Measurements from ENCODE around the gene C16orf86. TPM values are rescaled to one million over a fixed set of nuclear protein-coding genes. Genes with fewer than 3 reads are reported as not detected.

Gene C16orf86
- total RNA-seq, 1 experiment from 2014 or later: 4.9 TPM

- ChIA-PET CTCF (interaction anchor here (1.2 kb wide), 1 partner anchor 154 kb away, joined by 3 read pairs; no protein-coding TSS in a partner anchor), POLR2A (no interaction called here)
- Mint-ChIP-seq H3K27me3 (ENCODE audit: low read depth) (no peaks in the 10 kb centered on the region), H3K4me1 (no peaks in the 10 kb centered on the region; the same call in 1 of the 2 replicates), H3K4me3 (no peak overlapping the region), H3K27ac (peak overlapping the region; percentile 56), H3K9me3 (no peaks in the 10 kb centered on the region), H3K36me3 (no peaks in the 10 kb centered on the region)
- ATAC-seq (no peak), DNase-seq (ENCODE audit: low spot score) (no peak)
- TF ChIP-seq ARID4B (CRISPR knock-in tag; IDR thresholded peaks at IDR 0.05; ENCODE audit: borderline replicate concordance) (no peak), MXD4 (CRISPR knock-in tag; IDR thresholded peaks at IDR 0.05; ENCODE audit: borderline replicate concordance) (no peak)
These were observed 8.4 kb downstream of the C16orf86 start for GRCh38 chr16:67674851-67675578.

- ChIA-PET POLR2A (no interaction called here), CTCF (interaction anchor here (1.2 to 1.6 kb wide), 2 partner anchors 12 to 154 kb away, joined by 3 to 5 read pairs; no protein-coding TSS in a partner anchor)
- ATAC-seq (no peak), DNase-seq (ENCODE audit: low spot score) (no peak)
- Mint-ChIP-seq H3K27me3 (ENCODE audit: low read depth) (no peaks in the 10 kb centered on the region), H3K9me3 (no peaks in the 10 kb centered on the region), H3K27ac (no peak overlapping the region), H3K4me3 (no peak overlapping the region), H3K4me1 (no peaks in the 10 kb centered on the region; the same call in 1 of the 2 replicates), H3K36me3 (no peaks in the 10 kb centered on the region)
- TF ChIP-seq FOXJ3 (CRISPR knock-in tag; IDR thresholded peaks at IDR 0.05; ENCODE audit: borderline replicate concordance): no peak
- TF ChIP-seq GRHL2 (CRISPR knock-in tag; IDR thresholded peaks at IDR 0.05; ENCODE audit: insufficient replicate concordance, severe bottlenecking): no peak
- TF ChIP-seq TCF7 (CRISPR knock-in tag; IDR thresholded peaks at IDR 0.05; ENCODE audit: low read depth): no peak
- no peak for TF ChIP-seq AR (CRISPR knock-in tag; IDR thresholded peaks at IDR 0.05)
- TF ChIP-seq RELA (CRISPR knock-in tag; IDR thresholded peaks at IDR 0.05; ENCODE audit: borderline replicate concordance): no peak
- TF ChIP-seq ZBTB21 (CRISPR knock-in tag; IDR thresholded peaks at IDR 0.05; ENCODE audit: borderline replicate concordance): no peak
- no peak for TF ChIP-seq MXD4 (CRISPR knock-in tag; IDR thresholded peaks at IDR 0.05; ENCODE audit: borderline replicate concordance)
- no peak for TF ChIP-seq STAT6 (CRISPR knock-in tag; conservative IDR thresholded peaks at IDR 0.05; ENCODE audit: low read depth)
- no peak for TF ChIP-seq ZNF263 (CRISPR knock-in tag; IDR thresholded peaks at IDR 0.05; ENCODE audit: low read depth)
- TF ChIP-seq SMAD3 (CRISPR knock-in tag; IDR thresholded peaks at IDR 0.05; ENCODE audit: borderline replicate concordance): no peak
- no peak for TF ChIP-seq SP1 (CRISPR knock-in tag; conservative IDR thresholded peaks at IDR 0.05)
- TF ChIP-seq ATF1 (CRISPR knock-in tag; IDR thresholded peaks at IDR 0.05): no peak
- TF ChIP-seq PRRX2 (CRISPR knock-in tag; IDR thresholded peaks at IDR 0.05): no peak
- no peak for TF ChIP-seq HMGXB4 (CRISPR knock-in tag; IDR thresholded peaks at IDR 0.05)
- no peak for TF ChIP-seq ZNF281 (CRISPR knock-in tag; IDR thresholded peaks at IDR 0.05)
- no peak for TF ChIP-seq ATF2 (CRISPR knock-in tag; IDR thresholded peaks at IDR 0.05; ENCODE audit: borderline replicate concordance, low read depth)
These were observed 8.9 kb downstream of the C16orf86 start for GRCh38 chr16:67675579-67675935.

Data from WTC11 (cell line).